Bronchial epithelial cell (primary cell): Measurements from ENCODE around the gene MICU1. TPM values are rescaled to one million over a fixed set of nuclear protein-coding genes. Genes with fewer than 3 reads are reported as not detected.
A peak's percentile ranks its signal among the peaks of the same experiment; 100 is the strongest.
"Not testable (repeated sequence)": the region's sequence is repeated elsewhere in the genome, so short reads cannot be mapped to it uniquely, and the experiment has no call there.

Source experiments
- DNase-seq: peaks from one replicate; pipeline ENCODE4 v3.0.0-alpha.2; 2010; ENCODE audit warnings: low read depth
- FAIRE-seq: peaks from 2 replicates; lab custom pipeline; 2011; peaks lifted over from hg19 to GRCh38; lab: Jason Lieb, UNC
- H3K27me3 ChIP-seq: 2 replicates; pipeline ENCODE4 v1.5.1; 2011; ENCODE audit warnings: low read length; ENCODE audit not compliant: control insufficient read depth, insufficient read depth
- H3K36me3 ChIP-seq: 2 replicates; pipeline ENCODE4 v1.5.1; 2011; ENCODE audit warnings: low read length; ENCODE audit not compliant: control insufficient read depth, insufficient read depth
- H3K4me3 ChIP-seq: 2 replicates; pipeline ENCODE4 v1.5.1; 2011; ENCODE audit warnings: mild to moderate bottlenecking, low read depth, low read length, control low read depth
- CTCF ChIP-seq: IDR thresholded peaks from 2 replicates; pipeline ENCODE4 v1.5.1; 2011; ENCODE audit warnings: mild to moderate bottlenecking, moderate library complexity, low read length, control low read depth, inconsistent platforms; ENCODE audit not compliant: insufficient read depth, severe bottlenecking
- total RNA-seq: library from RNA; depleted of rRNA; stranded (reverse); fragments of >200 nt; gene quantifications from 2 replicates; pipeline ENCODE4 v1.2.1, GENCODE V29; 2014

MICU1 gene
- total RNA-seq, 1 donor from 2014 or later = 20.8 TPM

DNA sequence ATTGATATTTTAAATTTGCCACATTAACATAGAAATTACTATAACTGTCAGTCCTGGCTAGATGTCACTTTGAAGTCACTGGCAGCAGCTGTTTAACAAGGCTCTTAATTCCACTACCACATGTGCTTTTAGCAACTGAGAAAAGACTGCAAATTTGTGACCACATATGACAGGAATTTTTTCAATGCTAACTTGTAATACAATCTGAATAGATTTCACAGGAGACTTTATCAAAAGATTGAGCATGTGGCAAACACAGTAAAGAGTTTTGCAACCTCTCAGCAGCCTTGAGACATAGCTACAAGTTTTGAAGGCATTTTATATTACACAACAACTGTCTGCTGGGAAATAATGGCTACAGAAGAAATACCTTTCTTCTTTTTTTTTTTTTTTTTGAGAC, 73.0 kb downstream of the MICU1 start:
- no peaks in the 10 kb centered on the region for H3K27me3 ChIP-seq
- H3K4me3 ChIP-seq = no peak overlapping the region
- no peak for FAIRE-seq
- peak; percentile 58 for DNase-seq
- no peak for TF ChIP-seq CTCF
- H3K36me3 ChIP-seq = peaks cover 1% of the 10 kb centered on the region

GRCh38 chr10:72550239-72550638, 75.6 kb downstream of the MICU1 start:
- peaks cover 1% of the 10 kb centered on the region for H3K36me3 ChIP-seq
- TF ChIP-seq CTCF = no peak
- no peaks in the 10 kb centered on the region for H3K27me3 ChIP-seq
- FAIRE-seq (no peak), DNase-seq (peak; percentile 62)
- H3K4me3 ChIP-seq = no peak overlapping the region

DNA sequence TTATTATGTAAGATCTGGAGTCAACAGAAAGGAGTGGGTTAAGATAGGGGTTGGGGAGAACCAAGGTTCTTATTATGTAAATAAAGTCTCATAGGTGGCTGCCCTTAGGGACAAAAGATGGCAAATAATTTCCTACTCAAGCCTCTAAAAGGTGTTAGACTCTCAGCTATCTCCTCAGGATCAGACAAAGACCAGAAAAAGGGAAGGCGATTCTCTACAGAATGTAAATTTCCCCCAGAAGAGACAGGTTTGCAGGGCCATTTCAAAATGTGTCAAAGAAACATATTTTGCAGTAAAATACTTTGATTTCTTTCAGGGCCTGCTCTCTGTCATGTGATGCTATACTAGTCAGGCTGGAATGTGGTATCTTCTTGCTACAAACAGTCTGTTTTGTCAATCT, 80.3 kb downstream of the MICU1 start:
- Histone ChIP-seq H3K27me3 (no peaks in the 10 kb centered on the region), H3K4me3 (no peak overlapping the region), H3K36me3 (peaks cover 1% of the 10 kb centered on the region)
- DNase-seq (no peak), FAIRE-seq (no peak)
- no peak for TF ChIP-seq CTCF

DNA sequence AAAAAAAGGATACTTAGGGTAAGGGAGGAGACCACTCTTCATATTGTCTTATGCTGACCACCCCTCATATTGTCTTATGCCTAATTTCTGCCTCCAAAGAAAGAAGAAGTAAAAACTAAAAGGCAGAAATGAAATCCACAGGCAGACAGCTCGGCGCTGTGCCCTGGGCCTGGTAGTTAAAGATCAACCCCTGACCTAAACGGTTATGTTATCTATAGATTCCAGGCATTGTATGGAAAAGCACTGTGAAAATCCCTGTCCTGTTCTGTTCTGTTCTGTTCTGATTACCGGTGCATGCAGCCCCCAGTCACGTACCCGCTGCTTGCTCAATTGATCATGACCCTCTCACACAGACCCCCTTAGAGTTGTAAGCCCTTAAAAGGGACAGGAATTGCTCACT, 82.0 kb downstream of the MICU1 start:
- FAIRE-seq, H3K27me3 ChIP-seq, DNase-seq, H3K36me3 ChIP-seq, H3K4me3 ChIP-seq: not testable (repeated sequence)

DNA sequence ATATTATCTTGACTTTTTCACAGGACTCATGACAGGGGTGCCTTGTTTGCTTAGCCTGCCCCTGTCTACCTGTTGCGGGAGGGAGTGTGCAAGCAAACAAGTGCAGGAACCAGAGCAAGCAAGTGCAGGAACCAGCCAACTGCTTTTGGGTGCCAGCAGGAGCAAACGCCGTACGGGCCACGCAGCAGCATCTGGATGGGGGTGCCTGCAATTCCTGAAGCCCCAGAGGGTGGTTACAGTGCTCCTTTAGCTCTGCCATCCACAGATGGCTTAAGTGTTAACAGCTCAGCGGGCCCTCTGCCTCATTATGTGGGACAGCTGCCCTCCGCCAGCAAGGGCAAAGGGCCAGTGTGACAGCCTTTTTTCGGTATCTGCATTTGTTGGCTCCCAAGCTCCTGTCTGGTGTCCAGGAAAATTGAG, 83.5 kb downstream of the MICU1 start:
- no peak overlapping the region for H3K4me3 ChIP-seq
- H3K36me3 ChIP-seq = peaks cover 1% of the 10 kb centered on the region
- no peak for DNase-seq
- FAIRE-seq = no peak
- no peak for TF ChIP-seq CTCF
- no peaks in the 10 kb centered on the region for H3K27me3 ChIP-seq

GRCh38 chr10:72541337-72541736, 84.5 kb downstream of the MICU1 start:
- Histone ChIP-seq H3K27me3 (no peaks in the 10 kb centered on the region), H3K36me3 (peaks cover 1% of the 10 kb centered on the region), H3K4me3 (no peak overlapping the region)
- no peak for DNase-seq
- FAIRE-seq = no peak
- no peak for TF ChIP-seq CTCF
